NT2/D1 (cell line): ENCODE data around the gene SPNS1.

ENCODE experiments used
- SUZ12 ChIP-seq: IDR thresholded peaks from 2 replicates; pipeline ENCODE4 v1.6.1; 2011; ENCODE audit not compliant: insufficient read length, insufficient read depth; ENCODE audit errors: extremely low read depth
- YY1 ChIP-seq: IDR thresholded peaks from 2 replicates; pipeline ENCODE4 v1.6.1; 2011; ENCODE audit not compliant: insufficient read length, insufficient read depth
- ZNF274 ChIP-seq: IDR thresholded peaks from 2 replicates; pipeline ENCODE4 v1.6.1; 2011; ENCODE audit warnings: mild to moderate bottlenecking, low read depth, low read length

GRCh38 chr16:28992496-28992895, 17.9 kb downstream of the SPNS1 start:
- TF ChIP-seq ZNF274 = no peak
- no peak for TF ChIP-seq SUZ12
- TF ChIP-seq YY1 = no peak
